RWPE2 (cell line): ENCODE measurements around the gene RBP5.

ENCODE experiments used
- ATAC-seq: fragments of 200-7000 bp; cut with Tn5 transposase; 3 replicates; pipeline ENCODE4 v1.9.1; 2021; ENCODE audit warnings: low read depth
- DNase-seq: peaks from one replicate; pipeline ENCODE4 v3.0.0-alpha.2; 2020; ENCODE audit warnings: low spot score
- H3K27ac ChIP-seq: fragments of 450-650 bp; 2 replicates; pipeline ENCODE4 v1.5.1; 2017; ENCODE audit warnings: mild to moderate bottlenecking; ENCODE audit not compliant: poor library complexity, severe bottlenecking
- H3K27me3 ChIP-seq: fragments of 250-450 bp; sonication (Bioruptor Pico); 2 replicates; pipeline ENCODE4 v1.5.1; 2021; ENCODE audit warnings: mild to moderate bottlenecking, moderate library complexity; ENCODE audit not compliant: insufficient read depth, poor library complexity, severe bottlenecking
- H3K36me3 ChIP-seq: fragments of 250-450 bp; sonication (Bioruptor Pico); 2 replicates; pipeline ENCODE4 v1.5.1; 2020; ENCODE audit warnings: low read depth, mild to moderate bottlenecking, moderate library complexity
- H3K4me1 ChIP-seq: fragments of 250-450 bp; sonication (Bioruptor Pico); 2 replicates; pipeline ENCODE4 v1.5.1; 2021; ENCODE audit warnings: mild to moderate bottlenecking, moderate library complexity; ENCODE audit not compliant: insufficient read depth, poor library complexity, severe bottlenecking
- H3K4me3 ChIP-seq: fragments of 250-450 bp; sonication (Bioruptor Pico); 2 replicates; pipeline ENCODE4 v1.5.1; 2021; ENCODE audit warnings: mild to moderate bottlenecking, moderate library complexity; ENCODE audit not compliant: severe bottlenecking
- H3K9me3 ChIP-seq: fragments of 250-450 bp; sonication (Bioruptor Pico); 2 replicates; pipeline ENCODE4 v1.5.1; 2021; ENCODE audit warnings: mild to moderate bottlenecking, moderate library complexity; ENCODE audit not compliant: severe bottlenecking
- CTCF ChIP-seq: fragments of 450-650 bp; IDR thresholded peaks from one replicate; pipeline ENCODE4 v1.5.1; 2017; ENCODE audit warnings: mild to moderate bottlenecking, moderate library complexity; ENCODE audit not compliant: poor library complexity, severe bottlenecking

The RBP5 gene

GRCh38 chr12:7101694-7102131 lies 27.0 kb downstream of the RBP5 start:
- Histone ChIP-seq H3K27ac (no peak overlapping the region), H3K4me1 (no peaks in the 10 kb centered on the region), H3K4me3 (no peak overlapping the region), H3K9me3 (no peaks in the 10 kb centered on the region), H3K27me3 (no peaks in the 10 kb centered on the region), H3K36me3 (peaks cover 12% of the 10 kb centered on the region; the same call in 1 of the 2 replicates)
- ATAC-seq (no peak), DNase-seq (no peak)
- TF ChIP-seq CTCF = no peak

- H3K36me3 ChIP-seq = peaks cover 6% of the 10 kb centered on the region; the same call in 1 of the 2 replicates
- H3K27me3 ChIP-seq = no peaks in the 10 kb centered on the region
- ATAC-seq = no peak
- no peaks in the 10 kb centered on the region for H3K9me3 ChIP-seq
- no peak overlapping the region for H3K4me3 ChIP-seq
- no peak for DNase-seq
- no peaks in the 10 kb centered on the region for H3K4me1 ChIP-seq
- no peak for TF ChIP-seq CTCF
- no peak overlapping the region for H3K27ac ChIP-seq
These were observed 27.5 kb downstream of the RBP5 start for GRCh38 chr12:7101047-7101693.

GRCh38 chr12:7100239-7100638 lies 28.4 kb downstream of the RBP5 start:
- H3K27ac ChIP-seq = no peak overlapping the region
- no peak for ATAC-seq
- DNase-seq = no peak
- no peak overlapping the region for H3K4me3 ChIP-seq
- H3K9me3 ChIP-seq = no peaks in the 10 kb centered on the region
- H3K27me3 ChIP-seq = no peaks in the 10 kb centered on the region
- no peaks in the 10 kb centered on the region for H3K4me1 ChIP-seq
- no peak for TF ChIP-seq CTCF
- no peaks in the 10 kb centered on the region for H3K36me3 ChIP-seq

GRCh38 chr12:7099290-7099996 lies 29.2 kb downstream of the RBP5 start:
- DNase-seq (no peak), ATAC-seq (no peak)
- H3K27ac ChIP-seq = no peak overlapping the region
- H3K4me3 ChIP-seq = no peak overlapping the region
- TF ChIP-seq CTCF = no peak
- H3K27me3 ChIP-seq = no peaks in the 10 kb centered on the region
- H3K9me3 ChIP-seq = no peaks in the 10 kb centered on the region
- H3K4me1 ChIP-seq = no peaks in the 10 kb centered on the region
- no peaks in the 10 kb centered on the region for H3K36me3 ChIP-seq

- no peak for DNase-seq
- H3K36me3 ChIP-seq = no peaks in the 10 kb centered on the region
- H3K27me3 ChIP-seq = no peaks in the 10 kb centered on the region
- H3K9me3 ChIP-seq = no peaks in the 10 kb centered on the region
- TF ChIP-seq CTCF = no peak
- no peak overlapping the region for H3K27ac ChIP-seq
- H3K4me3 ChIP-seq = no peak overlapping the region
- no peak for ATAC-seq
- no peaks in the 10 kb centered on the region for H3K4me1 ChIP-seq
These were observed 31.7 kb downstream of the RBP5 start for GRCh38 chr12:7096979-7097378.
